Measurements from ENCODE around the gene DYNLL1. TPM values are rescaled to one million over a fixed set of nuclear protein-coding genes. Genes with fewer than 3 reads are reported as not detected.

Gene DYNLL1
- polyA plus RNA-seq, 1 donor (not counting 4 experiments of a cell fraction or from before 2014, with no cell fraction given): 716 TPM

GRCh38 chr12:120490325-120490724 lies 5.6 kb upstream of the DYNLL1 start:
- H3K36me3 ChIP-seq (ENCODE audit: control insufficient read depth in 2 of 2, extremely low read depth in 1 of 2, insufficient read depth in 2 of 2, low read length in 2 of 2): peaks cover 0 to 10% of the 10 kb centered on the region in 2 experiments
- no peaks in the 10 kb centered on the region for H3K9me3 ChIP-seq (ENCODE audit: control insufficient read depth, low read depth, low read length)
- H3K27me3 ChIP-seq (ENCODE audit: control insufficient read depth, extremely low read depth, insufficient read depth, low read length): no peaks in the 10 kb centered on the region
- H3K4me3 ChIP-seq (ENCODE audit: control insufficient read depth in 2 of 3, extremely low read depth in 1 of 3, insufficient read depth in 2 of 3, low read depth in 1 of 3, low read length in 3 of 3): no peak overlapping the region
- DNase-seq (ENCODE audit: low read depth, low spot score): no peak
- peaks cover 12% of the 10 kb centered on the region for H3K79me2 ChIP-seq (ENCODE audit: control insufficient read depth, insufficient read depth, low read length)
- peaks cover 2% of the 10 kb centered on the region for H4K20me1 ChIP-seq (ENCODE audit: control insufficient read depth, extremely low read depth, insufficient read depth, low read length)
- no peak overlapping the region for H3K27ac ChIP-seq (ENCODE audit: control insufficient read depth, insufficient read depth, low read length)
- H3K9ac ChIP-seq (ENCODE audit: control insufficient read depth, extremely low read depth, insufficient read depth, low read length): no peak overlapping the region
- FAIRE-seq: no peak
- TF ChIP-seq EZH2 (IDR thresholded peaks at IDR 0.05; ENCODE audit: low read length) (no peak), CTCF (optimal IDR thresholded peaks at IDR 0.05 in 1 of 3, IDR thresholded peaks at IDR 0.05 in 1 of 3, conservative IDR thresholded peaks at IDR 0.05 in 1 of 3; ENCODE audit: extremely low read depth in 1 of 3, insufficient read depth in 2 of 3, low read length in 3 of 3) (no peak)
- peaks cover 6% of the 10 kb centered on the region for H3K4me1 ChIP-seq (ENCODE audit: control insufficient read depth, extremely low read depth, insufficient read depth, low read length)
- dilution Hi-C loops (cut with MboI; ENCODE audit: extremely low pct_ligation_motif_present, low sequenced_read_pairs): no loop called here
- peaks cover 2% of the 10 kb centered on the region for H3K9me1 ChIP-seq (ENCODE audit: control insufficient read depth, extremely low read depth, insufficient read depth, low read length)
- no peak overlapping the region for H3K4me2 ChIP-seq (ENCODE audit: control insufficient read depth, extremely low read depth, insufficient read depth, low read depth, low read length)
- H2AFZ ChIP-seq (ENCODE audit: control insufficient read depth, low read length): no peak overlapping the region

- TF ChIP-seq EZH2 (IDR thresholded peaks at IDR 0.05; ENCODE audit: low read length): no peak
- no peak for TF ChIP-seq CTCF (optimal IDR thresholded peaks at IDR 0.05 in 1 of 3, IDR thresholded peaks at IDR 0.05 in 1 of 3, conservative IDR thresholded peaks at IDR 0.05 in 1 of 3; ENCODE audit: extremely low read depth in 1 of 3, insufficient read depth in 2 of 3, low read length in 3 of 3)
- no peak for FAIRE-seq
- H3K9me3 ChIP-seq (ENCODE audit: control insufficient read depth, low read depth, low read length): no peaks in the 10 kb centered on the region
- H3K4me2 ChIP-seq (ENCODE audit: control insufficient read depth, extremely low read depth, insufficient read depth, low read depth, low read length): no peak overlapping the region
- DNase-seq (ENCODE audit: low read depth, low spot score): no peak
- H3K9me1 ChIP-seq (ENCODE audit: control insufficient read depth, extremely low read depth, insufficient read depth, low read length): peaks cover 2% of the 10 kb centered on the region
- no peak overlapping the region for H2AFZ ChIP-seq (ENCODE audit: control insufficient read depth, low read length)
- peaks cover 6% of the 10 kb centered on the region for H3K4me1 ChIP-seq (ENCODE audit: control insufficient read depth, extremely low read depth, insufficient read depth, low read length)
- dilution Hi-C loops (cut with MboI; ENCODE audit: extremely low pct_ligation_motif_present, low sequenced_read_pairs): no loop called here
- peaks cover 0 to 10% of the 10 kb centered on the region in 2 experiments for H3K36me3 ChIP-seq (ENCODE audit: control insufficient read depth in 2 of 2, extremely low read depth in 1 of 2, insufficient read depth in 2 of 2, low read length in 2 of 2)
- no peak overlapping the region for H3K27ac ChIP-seq (ENCODE audit: control insufficient read depth, insufficient read depth, low read length)
- H3K4me3 ChIP-seq (ENCODE audit: control insufficient read depth in 2 of 3, extremely low read depth in 1 of 3, insufficient read depth in 2 of 3, low read depth in 1 of 3, low read length in 3 of 3): no peak overlapping the region
- H3K27me3 ChIP-seq (ENCODE audit: control insufficient read depth, extremely low read depth, insufficient read depth, low read length): no peaks in the 10 kb centered on the region
- no peak overlapping the region for H3K9ac ChIP-seq (ENCODE audit: control insufficient read depth, extremely low read depth, insufficient read depth, low read length)
- peaks cover 14% of the 10 kb centered on the region for H3K79me2 ChIP-seq (ENCODE audit: control insufficient read depth, insufficient read depth, low read length)
- H4K20me1 ChIP-seq (ENCODE audit: control insufficient read depth, extremely low read depth, insufficient read depth, low read length): peaks cover 2% of the 10 kb centered on the region
These were observed 4.9 kb upstream of the DYNLL1 start for GRCh38 chr12:120490833-120491512.

Data from keratinocyte (primary cell).